HuH-7.5 (cell line): Measurements from ENCODE around the gene POU6F2.
"Not testable (repeated sequence)": the region's sequence is repeated elsewhere in the genome, so short reads cannot be mapped to it uniquely, and the experiment has no call there.

Experiments
- DNase-seq: peaks from one replicate; pipeline ENCODE4 v3.0.0; 2011; ENCODE audit warnings: low spot score

Gene POU6F2

GRCh38 chr7:39001595-39001994 lies 23.9 kb downstream of the POU6F2 start:
- DNase-seq, result no peak

DNA sequence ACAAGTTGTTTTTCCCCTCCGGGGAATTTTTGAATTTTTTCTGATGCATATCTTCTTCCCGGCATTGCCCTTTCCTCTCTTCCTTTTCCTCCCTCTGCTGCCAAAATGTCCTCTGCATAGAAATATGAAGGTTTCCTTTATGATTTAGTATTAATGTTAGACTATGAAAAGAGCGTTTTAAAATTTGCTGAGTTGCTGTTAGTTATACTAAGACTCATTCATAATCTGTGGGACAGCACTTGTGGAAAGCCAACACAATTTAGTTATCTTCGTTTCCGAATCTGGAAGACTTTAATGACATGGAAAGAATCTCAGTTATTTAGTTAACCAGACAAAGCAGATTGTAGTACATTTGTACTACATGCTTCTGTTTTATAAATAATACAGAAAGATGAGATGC lies 25.0 kb downstream of the POU6F2 start:
- DNase-seq, result no peak

GRCh38 chr7:39005036-39005435 lies 27.3 kb downstream of the POU6F2 start:
- DNase-seq, result no peak

DNA sequence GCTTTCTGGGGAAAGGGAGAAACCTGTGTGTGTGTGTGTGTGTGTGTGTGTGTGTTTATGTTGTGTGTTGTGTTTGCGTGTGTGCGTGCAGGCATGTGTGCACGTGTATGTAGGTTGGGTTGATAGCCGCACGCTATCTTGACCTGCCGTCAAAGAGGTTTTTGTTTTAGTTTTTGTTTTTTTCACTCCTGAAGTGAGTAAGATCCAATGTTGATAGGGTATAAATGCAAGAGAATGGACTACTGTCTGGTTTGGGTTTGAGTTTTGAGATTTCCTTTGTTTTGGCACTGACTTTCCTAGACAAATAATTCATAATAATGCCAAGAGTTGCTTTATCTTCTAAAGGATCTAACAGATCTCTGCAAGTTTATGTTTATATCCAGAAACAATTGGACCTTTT lies 27.8 kb downstream of the POU6F2 start:
- DNase-seq, result no peak

DNA sequence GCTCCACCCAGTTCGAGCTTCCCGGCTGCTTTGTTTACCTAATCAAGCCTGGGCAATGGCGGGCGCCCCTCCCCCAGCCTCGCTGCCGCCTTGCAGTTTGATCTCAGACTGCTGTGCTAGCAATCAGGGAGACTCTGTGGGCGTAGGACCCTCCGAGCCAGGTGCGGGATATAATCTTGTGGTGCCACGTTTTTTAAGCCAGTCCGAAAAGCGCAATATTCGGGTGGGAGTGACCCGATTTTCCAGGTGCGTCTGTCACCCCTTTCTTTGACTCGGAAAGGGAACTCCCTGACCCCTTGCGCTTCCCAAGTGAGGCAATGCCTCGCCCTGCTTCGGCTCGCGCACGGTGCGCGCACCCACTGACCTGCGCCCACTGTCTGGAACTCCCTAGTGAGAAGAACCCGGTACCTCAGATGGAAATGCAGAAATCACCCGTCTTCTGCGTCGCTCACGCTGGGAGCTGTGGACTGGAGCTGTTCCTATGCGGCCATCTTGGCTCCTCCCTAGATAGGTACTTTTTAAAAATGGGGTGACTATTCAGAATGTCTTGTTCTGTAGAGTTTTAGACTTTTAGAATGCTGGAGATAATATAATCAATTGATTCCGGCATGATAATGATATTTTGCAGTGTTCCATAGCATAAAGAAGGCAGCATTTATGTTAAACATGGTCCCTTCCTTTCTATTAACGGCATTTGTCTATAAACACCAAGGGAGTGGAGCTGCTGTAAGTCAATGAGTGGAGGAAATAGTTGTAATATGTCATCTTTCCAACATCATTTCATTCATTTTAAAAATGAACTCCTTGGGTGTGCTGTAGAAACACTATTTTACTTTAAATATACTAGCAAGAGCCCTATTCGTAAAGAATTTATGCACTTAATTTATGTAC lies 35.6 kb downstream of the POU6F2 start:
- DNase-seq, result not testable (repeated sequence)

GRCh38 chr7:39016609-39017008 lies 38.9 kb downstream of the POU6F2 start:
- DNase-seq, result no peak

DNA sequence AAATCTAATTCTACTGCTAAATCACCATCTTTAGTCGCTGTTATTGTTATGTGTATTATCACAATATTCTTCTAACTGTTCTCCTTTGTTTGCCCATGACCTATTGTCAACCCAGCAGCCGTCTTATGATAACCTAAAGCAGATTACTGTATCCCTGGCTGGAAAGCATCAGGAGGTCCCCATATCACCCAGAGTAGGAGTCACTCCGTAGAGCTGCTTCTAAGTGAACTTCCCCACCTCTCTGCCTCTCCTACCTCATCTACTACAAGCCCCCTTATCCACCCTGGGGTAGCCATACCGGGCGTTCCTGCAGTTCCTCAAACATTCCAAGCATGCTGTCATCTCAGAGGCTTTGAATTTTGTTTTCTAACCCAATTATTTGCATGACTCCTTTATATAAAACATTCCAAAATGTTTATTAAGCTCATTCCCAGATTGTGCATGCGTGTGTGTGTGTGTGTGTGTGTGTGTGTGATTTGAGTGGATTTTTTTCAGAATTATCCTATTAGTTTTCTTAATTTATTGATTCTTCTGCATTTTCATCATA lies 39.7 kb downstream of the POU6F2 start:
- DNase-seq, result no peak

DNA sequence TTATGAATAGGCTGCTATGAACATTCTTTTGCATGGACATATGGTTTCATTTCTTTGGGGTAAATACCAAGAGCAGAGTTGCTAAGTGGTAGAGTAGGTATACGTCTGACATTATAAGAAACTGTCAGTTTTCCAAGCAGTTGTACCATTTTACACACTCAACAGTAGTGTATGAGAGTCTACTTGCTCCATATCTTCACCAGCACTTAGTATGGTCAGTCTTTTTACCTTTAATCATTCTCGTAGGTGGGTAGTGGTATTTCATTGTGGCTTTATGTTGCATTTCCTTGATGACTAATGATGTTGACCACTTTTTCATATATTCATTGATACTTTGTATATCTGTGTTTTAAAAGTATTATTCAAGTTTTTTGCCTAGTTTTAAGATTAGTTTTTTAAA lies 45.1 kb downstream of the POU6F2 start:
- DNase-seq, result no peak

GRCh38 chr7:39027491-39027890 lies 49.8 kb downstream of the POU6F2 start:
- no peak for DNase-seq

- DNase-seq, result no peak
These were observed 56.3 kb downstream of the POU6F2 start for GRCh38 chr7:39033885-39034624.

GRCh38 chr7:39035156-39035555 lies 57.4 kb downstream of the POU6F2 start:
- DNase-seq, result no peak

GRCh38 chr7:39035903-39036302 lies 58.2 kb downstream of the POU6F2 start:
- no peak for DNase-seq

DNA sequence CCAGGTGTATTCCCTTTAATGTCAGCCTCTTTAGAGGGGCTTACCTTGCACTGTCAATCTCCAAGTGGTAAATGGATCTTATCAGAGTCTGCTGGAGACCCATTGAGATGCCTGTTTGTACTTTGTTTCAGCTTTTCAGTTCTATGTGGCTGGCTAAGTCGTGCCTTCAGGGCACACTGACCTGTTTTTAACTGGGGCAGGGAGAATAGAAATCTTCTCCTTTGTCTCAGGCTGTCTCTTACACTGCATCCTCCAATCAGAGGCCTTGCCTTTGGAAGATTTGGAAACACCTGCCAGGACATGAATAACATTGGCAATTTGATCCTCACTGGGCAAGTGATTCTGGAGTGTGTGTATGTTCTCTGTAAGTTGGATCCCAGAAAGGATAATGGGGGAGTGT lies 65.0 kb downstream of the POU6F2 start:
- no peak for DNase-seq

DNA sequence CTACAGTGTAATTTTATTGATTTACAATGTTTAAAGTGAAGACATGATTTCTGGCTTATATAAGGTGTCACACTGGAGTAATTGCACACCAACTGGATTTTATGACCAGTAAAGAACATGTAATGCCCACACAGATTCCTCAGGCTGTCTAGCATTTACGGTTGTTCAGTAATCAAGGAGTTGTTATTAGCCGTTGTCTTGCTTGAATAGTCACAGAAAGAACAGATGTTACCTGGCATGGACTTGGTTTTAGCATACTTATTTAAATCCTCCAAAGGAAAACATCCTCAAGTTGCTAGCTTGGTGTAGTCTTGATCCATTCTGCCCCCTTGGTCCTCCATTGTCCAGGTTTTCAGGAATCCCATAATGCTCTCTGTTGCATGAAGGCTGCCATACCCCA lies 65.8 kb downstream of the POU6F2 start:
- DNase-seq, result no peak

DNA sequence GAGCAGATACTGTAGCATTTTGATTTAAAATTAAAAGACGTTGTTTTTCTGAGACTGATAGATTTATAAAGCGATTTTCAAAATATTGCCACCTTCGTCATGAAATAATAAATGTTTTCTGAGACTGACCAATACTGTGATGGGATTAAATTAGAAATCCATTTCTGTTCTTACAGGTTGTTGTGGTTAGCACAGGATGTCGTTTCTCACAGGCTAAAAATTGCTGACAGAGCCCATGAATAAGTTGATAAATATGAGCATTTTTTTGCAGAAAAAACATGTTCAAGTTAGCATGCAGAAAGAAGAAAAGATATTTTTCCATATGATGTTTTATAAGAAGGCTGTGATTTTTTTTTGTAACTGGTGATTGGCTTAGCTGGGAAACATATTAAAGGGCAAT lies 66.8 kb downstream of the POU6F2 start:
- DNase-seq, result no peak

DNA sequence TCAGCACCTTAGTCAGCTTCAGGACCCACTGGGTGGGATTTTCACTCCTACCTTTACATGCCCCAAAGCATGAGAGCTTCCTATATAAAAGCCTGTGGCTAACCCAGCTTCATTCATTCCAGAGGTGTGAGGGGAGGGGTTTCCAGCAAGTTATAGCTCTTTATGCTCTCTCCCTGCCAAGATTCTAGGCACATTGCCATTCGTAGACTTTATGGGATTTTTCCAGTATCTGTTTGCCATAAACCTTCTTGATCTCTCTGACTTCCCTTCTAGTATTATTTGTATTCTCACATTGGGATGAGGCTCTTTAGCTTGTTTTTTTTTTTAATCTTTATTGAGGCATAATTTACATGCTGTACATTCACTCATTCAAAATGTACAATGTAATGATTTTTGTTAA lies 67.5 kb downstream of the POU6F2 start:
- DNase-seq, result no peak

DNA sequence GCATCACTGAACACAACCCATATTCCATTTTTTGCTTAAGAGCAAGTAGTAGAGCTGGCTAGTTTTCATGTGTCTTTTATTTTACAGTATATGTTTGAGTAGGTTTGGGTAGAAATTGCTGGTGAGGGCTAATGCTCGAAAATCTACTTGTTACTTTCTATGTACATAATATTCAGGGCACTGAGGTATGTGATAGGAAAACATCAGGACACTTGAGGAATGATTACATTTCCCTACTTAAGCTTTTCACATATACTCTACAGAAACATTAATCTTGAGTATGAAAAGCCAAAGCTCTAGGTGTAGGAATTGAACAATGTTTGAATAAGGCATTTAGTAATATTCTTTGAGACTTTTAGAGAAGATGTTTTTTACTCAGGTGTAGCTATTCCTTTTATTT lies 73.6 kb downstream of the POU6F2 start:
- DNase-seq, result no peak

- no peak for DNase-seq
These were observed 74.0 kb downstream of the POU6F2 start for GRCh38 chr7:39051707-39052106.

GRCh38 chr7:39054731-39055130 lies 77.0 kb downstream of the POU6F2 start:
- DNase-seq, result no peak

GRCh38 chr7:39056153-39056552 lies 78.4 kb downstream of the POU6F2 start:
- DNase-seq, result no peak

- no peak for DNase-seq
These were observed 85.1 kb downstream of the POU6F2 start for GRCh38 chr7:39062811-39063210.

- no peak for DNase-seq
These were observed 91.3 kb downstream of the POU6F2 start for GRCh38 chr7:39069031-39069430.
